Lower leg skin (tissue), 3 donors: ENCODE data around the gene PODXL2.

Experiments
- CTCF ChIP-seq, 3 donors: fragments of 450-650 bp; IDR thresholded peaks; one replicate each; pipeline ENCODE4 v1.5.1; 2016; ENCODE audit warnings: antibody characterized with exemption in 3 of 3, mild to moderate bottlenecking in 3 of 3, moderate library complexity in 2 of 3
- POLR2A ChIP-seq, 2 donors: fragments of 450-650 bp; IDR thresholded peaks; one replicate each; pipeline ENCODE4 v1.6.1; 2016 to 2017; ENCODE audit warnings: antibody characterized with exemption in 2 of 2, mild to moderate bottlenecking in 1 of 2, moderate library complexity in 1 of 2

GRCh38 chr3:127670229-127670559 lies 41.2 kb downstream of the PODXL2 start:
- TF ChIP-seq CTCF (IDR thresholded peaks at IDR 0.05), result no peak
- no peak for TF ChIP-seq POLR2A (IDR thresholded peaks at IDR 0.05)
